HG03039 (cell line): ENCODE results near the gene FOXP1.
"Not testable (repeated sequence)": the region's sequence is repeated elsewhere in the genome, so short reads cannot be mapped to it uniquely, and the experiment has no call there.

Experiments
- ATAC-seq: cut with Tn5 transposase; IDR thresholded peaks from one replicate; pipeline ENCODE4 v1.9.1; 2021; ENCODE audit warnings: mild to moderate bottlenecking, moderate library complexity; ENCODE audit not compliant: unreplicated experiment

The FOXP1 gene

GRCh38 chr3:71030748-71031147, 552.8 kb downstream of the FOXP1 start:
- no peak for ATAC-seq

- ATAC-seq: no peak
Measured at GRCh38 chr3:71029770-71030169, 553.8 kb downstream of the FOXP1 start.

GRCh38 chr3:71028802-71029201, 554.7 kb downstream of the FOXP1 start:
- ATAC-seq: no peak

- ATAC-seq: no peak
Measured at GRCh38 chr3:71028184-71028583, 555.3 kb downstream of the FOXP1 start.

- ATAC-seq: no peak
Measured at GRCh38 chr3:71026634-71027578, 556.6 kb downstream of the FOXP1 start.

GRCh38 chr3:71025516-71025915, 558.0 kb downstream of the FOXP1 start:
- ATAC-seq: no peak

- ATAC-seq: no peak
Measured at GRCh38 chr3:71025010-71025409, 558.5 kb downstream of the FOXP1 start.

GRCh38 chr3:71022551-71023335, 560.8 kb downstream of the FOXP1 start:
- no peak for ATAC-seq

- ATAC-seq: no peak
Measured at GRCh38 chr3:71018799-71019198, 564.7 kb downstream of the FOXP1 start.

GRCh38 chr3:71016178-71016845, 567.2 kb downstream of the FOXP1 start:
- no peak for ATAC-seq

GRCh38 chr3:71014616-71015015, 568.9 kb downstream of the FOXP1 start:
- ATAC-seq: not testable (repeated sequence)

- no peak for ATAC-seq
Measured at GRCh38 chr3:71012971-71013370, 570.6 kb downstream of the FOXP1 start.

- ATAC-seq: peak; percentile 48
Measured at GRCh38 chr3:71011565-71012287, 571.8 kb downstream of the FOXP1 start.

- ATAC-seq: peak; percentile 65
Measured at GRCh38 chr3:71010726-71011455, 572.6 kb downstream of the FOXP1 start.

GRCh38 chr3:71008350-71008935, 575.1 kb downstream of the FOXP1 start:
- no peak for ATAC-seq

GRCh38 chr3:71006810-71007785, 576.4 kb downstream of the FOXP1 start:
- ATAC-seq: no peak

GRCh38 chr3:71005702-71006321, 577.7 kb downstream of the FOXP1 start:
- ATAC-seq: no peak

GRCh38 chr3:71003511-71003910, 580.0 kb downstream of the FOXP1 start:
- no peak for ATAC-seq
